Measurements from ENCODE around the gene EEF1AKMT2.

EEF1AKMT2 gene

GRCh38 chr10:124739119-124739921, 52.4 kb downstream of the EEF1AKMT2 start:
- DNase-seq (ENCODE audit: low read depth in 2 of 3, low spot score in 1 of 3): no peak

DNA sequence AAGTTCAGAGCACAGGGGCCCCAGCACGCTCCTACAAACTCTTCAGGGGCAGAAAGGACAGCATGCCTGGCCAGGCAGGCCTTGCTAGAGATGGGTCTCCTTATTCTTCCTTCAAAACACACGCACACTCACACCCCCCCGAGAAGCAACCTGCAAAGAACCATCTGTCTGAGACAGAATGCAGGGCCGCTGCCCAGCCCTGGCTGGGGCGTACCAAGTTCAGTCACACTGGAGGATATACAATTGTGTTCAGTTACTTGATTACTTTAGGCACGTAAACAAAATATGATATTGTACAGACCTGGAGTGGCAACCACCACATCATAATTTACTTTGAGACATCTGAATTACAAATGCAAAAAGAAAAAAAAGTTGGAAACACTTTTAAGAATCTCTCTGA, 53.2 kb downstream of the EEF1AKMT2 start:
- no peak for DNase-seq (ENCODE audit: low read depth in 2 of 3, low spot score in 1 of 3)

DNA sequence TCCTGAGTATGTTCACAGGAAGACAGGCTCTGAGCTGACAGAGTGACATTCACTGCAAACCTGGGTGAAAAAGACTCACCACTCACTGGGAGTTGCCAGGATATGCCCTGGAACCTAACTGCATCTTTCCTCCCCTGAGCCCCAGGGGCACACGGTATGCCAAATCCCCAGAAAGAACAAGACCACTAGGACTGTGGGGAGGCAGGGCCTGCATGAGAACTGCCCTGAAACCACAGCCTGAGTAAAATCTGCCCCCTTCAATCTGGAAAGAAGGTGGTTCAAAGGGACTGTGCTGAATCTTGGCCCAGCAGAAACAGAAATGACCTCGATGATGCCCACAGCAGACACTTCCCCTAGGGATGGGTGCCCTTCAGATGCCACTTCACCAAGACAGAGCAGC, 54.0 kb downstream of the EEF1AKMT2 start:
- DNase-seq (ENCODE audit: low read depth in 2 of 3, low spot score in 1 of 3): no peak

DNA sequence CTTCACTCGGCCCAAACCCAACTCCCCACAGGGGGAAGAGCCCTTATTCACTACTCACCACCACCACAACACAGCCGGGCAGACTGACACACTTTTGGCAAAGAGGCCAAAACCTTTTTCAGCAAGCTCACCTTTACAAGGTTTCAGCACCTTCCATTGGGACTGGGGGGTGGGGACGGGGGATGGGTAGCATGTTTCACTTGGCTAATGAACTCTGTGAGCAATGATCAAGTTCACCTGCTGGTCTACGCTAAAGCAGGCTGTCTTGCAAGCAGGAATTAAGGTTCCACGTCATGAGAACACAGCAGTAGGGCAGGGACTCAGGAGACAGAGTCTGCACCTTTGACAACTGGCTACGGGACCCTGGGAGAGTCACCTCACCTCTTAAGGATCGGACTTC, 54.5 kb downstream of the EEF1AKMT2 start:
- no peak for DNase-seq (ENCODE audit: low read depth in 2 of 3, low spot score in 1 of 3)

GRCh38 chr10:124736491-124737136, 55.1 kb downstream of the EEF1AKMT2 start:
- DNase-seq (ENCODE audit: low read depth in 2 of 3, low spot score in 1 of 3): no peak

DNA sequence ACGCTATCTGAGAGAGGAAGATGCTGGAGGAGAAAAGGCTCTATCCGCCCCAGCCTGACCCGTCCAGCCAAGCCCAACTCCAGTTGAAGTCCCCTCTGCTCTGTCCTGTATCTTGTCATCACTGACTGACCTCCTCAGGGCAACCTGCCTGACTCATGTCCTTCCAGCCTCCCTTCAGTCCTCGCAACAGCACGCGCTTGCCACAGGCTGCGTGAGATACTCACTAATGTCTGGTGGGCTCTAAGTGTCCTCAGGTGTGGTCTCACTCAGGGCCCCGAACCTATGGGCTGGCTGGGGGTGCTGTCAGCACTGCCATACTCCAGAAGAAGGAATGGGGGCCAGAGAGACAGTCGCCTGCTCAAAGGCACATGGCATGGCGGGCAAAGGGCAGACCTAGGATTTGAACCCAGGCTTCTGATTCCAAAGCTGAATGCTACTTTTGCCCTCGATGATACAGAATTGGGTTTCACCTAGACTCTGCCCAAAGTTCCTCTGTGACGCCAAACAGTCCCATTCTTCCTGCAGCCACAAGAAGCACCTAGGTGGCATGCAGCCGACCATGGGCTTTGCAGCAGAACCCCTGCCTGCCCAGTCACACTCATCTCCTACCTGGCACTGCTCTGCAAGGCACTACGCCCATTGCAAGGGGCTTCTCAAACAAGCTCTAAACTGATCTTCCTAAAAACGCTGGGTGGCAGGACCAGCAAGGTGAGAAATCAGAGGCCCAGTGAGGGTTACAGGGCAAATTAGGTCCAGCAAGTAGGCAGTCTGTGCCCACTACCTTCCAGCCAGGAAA, 56.0 kb downstream of the EEF1AKMT2 start:
- DNase-seq (ENCODE audit: low read depth in 2 of 3, low spot score in 1 of 3): no peak

DNA sequence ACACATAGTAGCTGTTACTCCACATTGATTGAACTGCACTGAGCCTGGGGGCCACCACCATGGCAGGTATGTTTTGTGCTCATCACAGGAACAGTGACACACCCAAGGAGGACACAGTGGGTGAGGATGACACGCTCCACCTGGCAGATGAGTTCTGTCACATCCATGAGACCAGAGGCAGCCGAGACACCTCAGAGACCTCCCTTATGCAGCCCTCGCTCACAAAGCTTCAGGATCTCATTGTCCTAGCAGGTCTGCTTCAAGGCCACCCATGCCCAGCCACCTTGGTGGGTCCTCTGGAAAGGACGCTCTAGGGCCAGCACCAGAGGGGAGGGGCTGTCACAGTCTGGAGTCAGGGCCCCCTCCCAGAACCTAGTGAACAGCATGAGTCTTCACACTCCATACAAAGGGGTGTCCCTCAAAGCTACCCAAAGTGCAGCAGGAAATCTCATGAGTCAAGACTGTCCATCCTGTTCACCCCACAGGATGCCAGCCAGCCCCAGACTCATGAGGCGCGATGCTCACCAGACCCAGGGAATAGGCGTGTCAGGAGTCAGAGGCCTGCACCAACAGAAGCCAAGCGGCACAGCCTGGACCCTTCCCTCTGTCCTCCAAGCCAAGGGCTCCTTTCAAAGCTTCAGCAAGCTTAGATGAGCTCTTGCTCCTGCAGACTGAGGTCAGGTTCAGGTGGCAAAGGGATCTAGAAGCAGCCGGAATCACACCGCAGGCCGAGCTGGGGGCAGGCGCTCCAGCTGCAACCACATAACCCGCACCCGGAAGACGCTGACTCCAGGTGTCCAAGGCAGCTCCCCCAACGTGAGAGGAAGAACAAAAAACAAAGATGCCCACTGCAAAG, 57.1 kb downstream of the EEF1AKMT2 start:
- no peak for DNase-seq (ENCODE audit: low read depth in 2 of 3, low spot score in 1 of 3)

DNA sequence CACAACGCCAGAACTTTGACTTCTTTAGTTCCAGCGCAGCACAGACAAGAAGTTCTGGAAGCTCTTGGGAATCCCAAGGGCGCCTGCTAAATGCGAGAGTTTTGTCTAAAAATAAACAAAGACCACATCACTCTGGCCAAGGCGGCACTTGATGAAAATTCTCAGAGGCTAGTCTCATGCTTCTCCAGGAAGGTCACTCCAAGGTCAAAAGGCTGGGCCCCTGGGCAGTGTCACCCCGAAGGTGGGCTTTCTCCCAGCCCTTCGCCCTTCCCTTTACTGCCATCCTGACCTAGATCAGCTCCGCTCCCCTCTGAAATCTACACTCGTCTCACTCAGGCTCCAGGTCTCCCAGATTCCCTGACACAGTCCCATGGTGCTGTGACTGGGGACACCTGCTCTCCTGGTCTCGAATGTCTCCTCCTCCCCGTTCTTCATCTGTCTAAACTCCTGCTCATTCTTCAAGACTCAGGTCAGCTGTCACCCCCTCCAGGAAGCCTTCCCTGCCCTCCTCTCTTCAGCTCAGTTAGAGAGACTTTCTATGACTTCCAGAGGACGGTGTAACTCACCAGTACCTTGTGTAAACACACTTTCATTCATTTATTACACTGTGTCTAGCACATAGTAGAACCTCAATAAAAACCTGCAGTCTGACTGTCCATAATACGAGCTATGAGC, 58.0 kb downstream of the EEF1AKMT2 start:
- no peak for DNase-seq (ENCODE audit: low read depth in 2 of 3, low spot score in 1 of 3)

DNA sequence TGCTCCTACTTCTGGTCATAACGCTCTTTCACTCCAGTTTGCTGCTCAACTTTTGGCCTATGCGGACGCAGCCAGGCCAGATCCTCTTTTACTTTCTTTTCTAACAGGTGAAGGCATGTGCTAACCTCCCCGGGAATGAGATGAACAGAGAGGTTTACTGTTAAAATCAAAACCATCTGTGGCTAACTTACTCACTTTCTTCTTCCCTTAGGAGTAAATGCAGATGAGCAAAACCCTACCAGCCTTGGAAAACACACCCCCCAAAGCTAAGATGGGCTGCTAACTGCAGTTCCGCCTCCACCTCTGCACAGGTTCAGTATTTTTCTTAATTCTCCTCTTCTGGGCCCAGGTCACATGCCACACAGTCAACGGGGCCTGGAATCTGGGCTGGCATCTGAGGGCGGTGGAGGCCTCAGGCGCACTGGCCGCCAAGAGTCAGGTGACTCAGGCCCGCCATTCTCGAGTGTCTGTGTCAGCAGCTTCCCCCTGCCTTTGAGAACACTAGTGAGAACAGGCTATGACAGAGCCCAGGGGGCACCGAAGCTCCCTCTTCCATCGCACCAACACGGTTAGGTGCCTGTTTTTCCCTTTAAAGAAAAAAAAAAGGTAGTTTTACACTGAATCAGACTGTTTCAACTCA, 58.6 kb downstream of the EEF1AKMT2 start:
- DNase-seq (ENCODE audit: low read depth in 2 of 3, low spot score in 1 of 3): peak in 2 of 3 donors; percentile 59 to 67

- DNase-seq (ENCODE audit: low read depth in 2 of 3, low spot score in 1 of 3): no peak
Measured at GRCh38 chr10:124731551-124731950, 60.1 kb downstream of the EEF1AKMT2 start.

GRCh38 chr10:124730790-124731189, 60.9 kb downstream of the EEF1AKMT2 start:
- DNase-seq (ENCODE audit: low read depth in 2 of 3, low spot score in 1 of 3): no peak

- DNase-seq (ENCODE audit: low read depth in 2 of 3, low spot score in 1 of 3): no peak
Measured at GRCh38 chr10:124728830-124729661, 62.6 kb downstream of the EEF1AKMT2 start.

- DNase-seq (ENCODE audit: low read depth in 2 of 3, low spot score in 1 of 3): no peak
Measured at GRCh38 chr10:124728071-124728829, 63.4 kb downstream of the EEF1AKMT2 start.

GRCh38 chr10:124727361-124727960, 64.2 kb downstream of the EEF1AKMT2 start:
- DNase-seq (ENCODE audit: low read depth in 2 of 3, low spot score in 1 of 3): no peak

- DNase-seq (ENCODE audit: low read depth in 2 of 3, low spot score in 1 of 3): no peak
Measured at GRCh38 chr10:124725791-124726190, 65.9 kb downstream of the EEF1AKMT2 start.

- no peak for DNase-seq (ENCODE audit: low read depth in 2 of 3, low spot score in 1 of 3)
Measured at GRCh38 chr10:124725171-124725631, 66.5 kb downstream of the EEF1AKMT2 start.

DNA sequence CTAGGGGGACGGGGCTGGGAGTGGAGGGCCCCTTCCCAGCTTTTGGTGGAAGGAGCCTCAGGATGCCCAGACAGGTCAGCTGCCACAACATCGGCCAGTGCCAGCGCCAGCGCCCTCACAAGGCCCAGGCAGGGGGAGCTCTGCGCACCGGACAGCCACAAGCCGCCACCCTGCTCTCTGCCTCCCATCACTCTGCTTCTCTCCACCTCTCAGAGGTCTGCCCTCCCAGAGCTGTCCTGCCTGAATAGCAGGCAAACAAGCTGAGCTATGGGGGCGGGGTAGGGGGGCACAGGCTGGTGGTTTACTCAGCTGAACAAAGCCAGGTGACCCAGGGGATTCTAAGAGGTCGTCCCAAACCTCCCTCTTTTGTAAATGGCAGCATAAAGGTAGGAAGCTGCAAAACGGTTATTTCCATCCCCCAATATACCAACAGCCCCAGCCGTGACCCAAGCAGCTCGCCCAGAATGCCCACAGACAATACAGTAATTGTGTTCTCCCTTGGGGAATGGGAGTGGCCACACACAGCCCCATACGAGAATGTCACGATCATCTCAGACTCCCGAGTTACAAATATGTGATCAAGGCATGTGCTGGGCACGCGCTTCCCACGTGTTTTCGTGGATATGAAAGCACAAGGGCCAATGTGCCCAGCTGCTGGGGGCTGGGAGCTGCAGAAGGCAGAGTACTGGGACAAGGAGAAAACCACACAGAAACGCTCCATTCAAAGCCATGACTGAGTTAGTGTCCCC, 67.2 kb downstream of the EEF1AKMT2 start:
- DNase-seq (ENCODE audit: low read depth in 2 of 3, low spot score in 1 of 3): no peak
